WTC11 (cell line): Measurements from ENCODE around the gene XPR1. TPM values are rescaled to one million over a fixed set of nuclear protein-coding genes. Genes with fewer than 3 reads are reported as not detected.

Experiments
- ATAC-seq: fragments of 200-7000 bp; cut with Tn5 transposase; 2 replicates; pipeline ENCODE4 v1.10.0; 2021; ENCODE audit warnings: mild to moderate bottlenecking, moderate library complexity
- CTCF ChIA-PET: fragments of 300-600 bp; sonication (Branson Sonifier 250); formaldehyde crosslinking; loops from one replicate; lab custom pipeline; 2021; ENCODE audit warnings: antibody characterized with exemption; lab: Charles Lee
- POLR2A ChIA-PET: fragments of 350-600 bp; sonication (Branson Sonifier 250); formaldehyde crosslinking; loops from one replicate; lab custom pipeline; 2021; ENCODE audit warnings: antibody characterized with exemption; lab: Charles Lee
- DNase-seq: peaks from one replicate; pipeline ENCODE4 v3.0.0; 2021; ENCODE audit warnings: low spot score
- H3K27ac Mint-ChIP-seq: 2 replicates; pipeline ENCODE4 v1.8.0; 2021; ENCODE audit warnings: mixed read lengths
- H3K27me3 Mint-ChIP-seq: 2 replicates; pipeline ENCODE4 v1.8.0; 2021; ENCODE audit warnings: low read depth, mild to moderate bottlenecking, moderate library complexity, mixed read lengths
- H3K36me3 Mint-ChIP-seq: 2 replicates; pipeline ENCODE4 v1.8.0; 2021; ENCODE audit warnings: mixed read lengths
- H3K4me1 Mint-ChIP-seq: 2 replicates; pipeline ENCODE4 v1.8.0; 2022; ENCODE audit warnings: mixed read lengths
- H3K4me3 Mint-ChIP-seq: 2 replicates; pipeline ENCODE4 v1.8.0; 2021; ENCODE audit warnings: mild to moderate bottlenecking, moderate library complexity, mixed read lengths
- H3K9me3 Mint-ChIP-seq: 2 replicates; pipeline ENCODE4 v1.8.0; 2021; ENCODE audit warnings: mixed read lengths
- ATF3 ChIP-seq: sonication (generic); formaldehyde crosslinking; conservative IDR thresholded peaks from 2 replicates; pipeline ENCODE4 v1.8.1; 2022; ENCODE audit warnings: mild to moderate bottlenecking, missing genetic modification reagents
- CDX4 ChIP-seq: fragments of 250-450 bp; sonication (Bioruptor Pico); IDR thresholded peaks from 2 replicates; pipeline ENCODE4 v1.9.0; 2021; ENCODE audit warnings: moderate library complexity, mild to moderate bottlenecking, inconsistent platforms, borderline replicate concordance
- CTCF ChIP-seq: fragments of 200-600 bp; IDR thresholded peaks from 2 replicates; pipeline ENCODE4 v1.8.0; 2022; ENCODE audit warnings: antibody characterized with exemption
- ELF4 ChIP-seq: sonication (generic); formaldehyde crosslinking; IDR thresholded peaks from 2 replicates; pipeline ENCODE4 v1.8.1; 2022; ENCODE audit warnings: low read depth, mild to moderate bottlenecking, moderate library complexity, missing genetic modification reagents
- ESRRA ChIP-seq: sonication (generic); formaldehyde crosslinking; IDR thresholded peaks from 2 replicates; pipeline ENCODE4 v1.8.1; 2022; ENCODE audit warnings: mild to moderate bottlenecking, missing genetic modification reagents, borderline replicate concordance
- FOXP4 ChIP-seq: sonication (generic); formaldehyde crosslinking; IDR thresholded peaks from 2 replicates; pipeline ENCODE4 v1.8.0; 2022; ENCODE audit warnings: mild to moderate bottlenecking, missing genetic modification reagents
- GABPB1 ChIP-seq: sonication (generic); formaldehyde crosslinking; IDR thresholded peaks from 2 replicates; pipeline ENCODE4 v1.8.1; 2023; ENCODE audit warnings: mild to moderate bottlenecking, missing genetic modification reagents
- GRHL2 ChIP-seq: fragments of 250-450 bp; sonication (Bioruptor Pico); IDR thresholded peaks from 2 replicates; pipeline ENCODE4 v1.8.0; 2022; ENCODE audit warnings: mild to moderate bottlenecking, moderate library complexity; ENCODE audit not compliant: insufficient replicate concordance, severe bottlenecking
- MYBL2 ChIP-seq: sonication (generic); formaldehyde crosslinking; IDR thresholded peaks from 2 replicates; pipeline ENCODE4 v1.8.1; 2023; ENCODE audit warnings: mild to moderate bottlenecking, moderate library complexity, missing genetic modification reagents
- NR1H2 ChIP-seq: sonication (generic); formaldehyde crosslinking; IDR thresholded peaks from 2 replicates; pipeline ENCODE4 v1.9.0; 2021; ENCODE audit warnings: mild to moderate bottlenecking, moderate library complexity, missing genetic modification reagents
- PRDM15 ChIP-seq: sonication (generic); formaldehyde crosslinking; IDR thresholded peaks from 2 replicates; pipeline ENCODE4 v1.8.0; 2022; ENCODE audit warnings: missing genetic modification reagents
- SOX15 ChIP-seq: fragments of 250-450 bp; sonication (Bioruptor Pico); IDR thresholded peaks from 2 replicates; pipeline ENCODE4 v1.9.0; 2021; ENCODE audit warnings: mild to moderate bottlenecking
- SP1 ChIP-seq: sonication (generic); formaldehyde crosslinking; conservative IDR thresholded peaks from 2 replicates; pipeline ENCODE4 v1.8.1; 2022; ENCODE audit warnings: missing genetic modification reagents
- STAT6 ChIP-seq: sonication (generic); formaldehyde crosslinking; conservative IDR thresholded peaks from 2 replicates; pipeline ENCODE4 v1.8.1; 2023; ENCODE audit warnings: mild to moderate bottlenecking, low read depth, missing genetic modification reagents, moderate library complexity
- ZBTB43 ChIP-seq: sonication (generic); formaldehyde crosslinking; IDR thresholded peaks from 2 replicates; pipeline ENCODE4 v1.8.1; 2023; ENCODE audit warnings: mild to moderate bottlenecking, missing genetic modification reagents
- ZMAT4 ChIP-seq: fragments of 250-450 bp; sonication (Bioruptor Pico); IDR thresholded peaks from 2 replicates; pipeline ENCODE4 v1.9.0; 2021; ENCODE audit warnings: mild to moderate bottlenecking
- ZNF317 ChIP-seq: sonication (generic); formaldehyde crosslinking; IDR thresholded peaks from 2 replicates; pipeline ENCODE4 v1.8.1; 2023; ENCODE audit warnings: low read depth, mild to moderate bottlenecking, moderate library complexity, missing genetic modification reagents, borderline replicate concordance
- total RNA-seq: library from RNA; stranded (reverse); gene quantifications from 3 replicates; pipeline ENCODE4 v1.2.3, GENCODE V29; 2021
- TF ChIP-seq, protein P1 (sequence below): fragments of 250-450 bp; sonication (Bioruptor Pico); IDR thresholded peaks from 2 replicates; pipeline ENCODE4 v2.1.2; 2022; ENCODE audit warnings: mild to moderate bottlenecking, moderate library complexity

The XPR1 gene
- total RNA-seq, 1 experiment from 2014 or later = 34.6 TPM

DNA sequence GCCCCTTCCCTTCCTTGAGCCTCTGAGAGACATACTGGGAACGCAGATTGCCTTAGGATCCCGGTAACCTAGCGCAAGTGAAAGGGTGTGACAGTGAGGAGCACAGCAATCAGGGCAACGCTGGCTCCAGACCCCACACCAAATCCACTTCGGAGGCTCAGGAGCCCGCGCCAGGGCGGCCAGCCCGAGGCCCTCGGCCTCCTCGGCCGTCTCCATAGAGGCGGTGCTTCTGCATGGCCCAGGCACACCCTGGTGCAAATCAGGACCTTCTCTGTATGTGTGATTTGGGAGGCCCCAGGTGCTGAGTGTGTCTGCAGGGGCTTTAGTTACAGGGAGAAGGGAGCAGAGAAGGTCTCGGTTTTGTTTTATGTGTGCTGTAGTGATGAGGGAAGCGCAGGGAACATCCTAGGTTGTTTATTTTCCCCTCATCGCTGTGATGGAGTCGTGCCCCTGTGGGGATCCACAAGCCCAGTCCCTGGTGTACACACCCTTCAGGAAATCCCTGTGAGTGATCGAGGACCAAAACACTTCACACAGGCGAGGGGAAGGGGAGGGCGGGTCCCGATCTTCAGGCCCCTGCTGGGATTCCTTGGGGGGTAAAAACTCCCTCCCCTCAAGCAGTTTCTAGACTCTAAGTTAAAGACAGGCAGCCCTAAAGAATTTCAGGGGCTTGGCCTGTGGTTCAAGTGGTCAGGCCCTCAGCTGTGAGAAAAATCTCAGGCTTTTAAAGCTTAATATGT, 290.2 kb downstream of the XPR1 start:
- peak overlapping the region; percentile 91 for H3K27ac Mint-ChIP-seq
- H3K27me3 Mint-ChIP-seq = no peaks in the 10 kb centered on the region; the same call in 1 of the 2 replicates
- peak overlapping the region; percentile 18; the same call in 1 of the 2 replicates for H3K4me3 Mint-ChIP-seq
- ChIA-PET CTCF (interaction anchor here (1.0 to 1.8 kb wide), 8 partner anchors 9 to 406 kb away, joined by 3 to 21 read pairs (median 6); partner anchors contain the start of gene KIAA1614), POLR2A (interaction anchor here (1.5 to 1.8 kb wide), 5 partner anchors 10 to 183 kb away, joined by 4 to 22 read pairs (median 10); partner anchors contain the start of gene KIAA1614)
- DNase-seq (no peak), ATAC-seq (no peak)
- H3K9me3 Mint-ChIP-seq = no peaks in the 10 kb centered on the region
- no peak for TF ChIP-seq ATF3 (CRISPR knock-in tag)
- no peak for TF ChIP-seq ZMAT4 (CRISPR knock-in tag)
- no peak for TF ChIP-seq STAT6 (CRISPR knock-in tag)
- no peak for TF ChIP-seq ESRRA (CRISPR knock-in tag)
- TF ChIP-seq PRDM15 = no peak
- TF ChIP-seq, protein P1, sequence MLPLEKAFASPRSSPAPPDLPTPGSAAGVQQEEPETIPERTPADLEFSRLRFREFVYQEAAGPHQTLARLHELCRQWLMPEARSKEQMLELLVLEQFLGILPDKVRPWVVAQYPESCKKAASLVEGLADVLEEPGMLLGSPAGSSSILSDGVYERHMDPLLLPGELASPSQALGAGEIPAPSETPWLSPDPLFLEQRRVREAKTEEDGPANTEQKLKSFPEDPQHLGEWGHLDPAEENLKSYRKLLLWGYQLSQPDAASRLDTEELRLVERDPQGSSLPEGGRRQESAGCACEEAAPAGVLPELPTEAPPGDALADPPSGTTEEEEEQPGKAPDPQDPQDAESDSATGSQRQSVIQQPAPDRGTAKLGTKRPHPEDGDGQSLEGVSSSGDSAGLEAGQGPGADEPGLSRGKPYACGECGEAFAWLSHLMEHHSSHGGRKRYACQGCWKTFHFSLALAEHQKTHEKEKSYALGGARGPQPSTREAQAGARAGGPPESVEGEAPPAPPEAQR (CRISPR knock-in tag) = no peak
- TF ChIP-seq MYBL2 (CRISPR knock-in tag) = no peak
- no peak for TF ChIP-seq GABPB1 (CRISPR knock-in tag)
- TF ChIP-seq FOXP4 = no peak
- no peak for TF ChIP-seq ZNF317 (CRISPR knock-in tag)
- TF ChIP-seq SOX15 (CRISPR knock-in tag) = no peak
- no peak for TF ChIP-seq GRHL2 (CRISPR knock-in tag)
- no peak for TF ChIP-seq CDX4 (CRISPR knock-in tag)
- TF ChIP-seq ZBTB43 = no peak
- TF ChIP-seq NR1H2 = no peak
- no peak for TF ChIP-seq SP1 (CRISPR knock-in tag)
- no peak for TF ChIP-seq CTCF
- no peak for TF ChIP-seq ELF4 (CRISPR knock-in tag)
- H3K36me3 Mint-ChIP-seq = no peaks in the 10 kb centered on the region
- H3K4me1 Mint-ChIP-seq = peaks cover 61% of the 10 kb centered on the region
